ENCODE results near the gene TNFSF10.
"Not testable (repeated sequence)": the region's sequence is repeated elsewhere in the genome, so short reads cannot be mapped to it uniquely, and the experiment has no call there.

- not testable (repeated sequence) for TF ChIP-seq EZH2phosphoT487 (IDR thresholded peaks at IDR 0.05; ENCODE audit: borderline replicate concordance, low read depth, low read length)
- peak; percentile 85 for TF ChIP-seq CTCF (conservative IDR thresholded peaks at IDR 0.05; ENCODE audit: low read length)
These were observed 33.0 kb downstream of the TNFSF10 start for GRCh38 chr3:172490198-172490669.

Data from OCI-LY7 (cell line).